ENCODE data around the gene TOMM6.

TOMM6 gene

DNA sequence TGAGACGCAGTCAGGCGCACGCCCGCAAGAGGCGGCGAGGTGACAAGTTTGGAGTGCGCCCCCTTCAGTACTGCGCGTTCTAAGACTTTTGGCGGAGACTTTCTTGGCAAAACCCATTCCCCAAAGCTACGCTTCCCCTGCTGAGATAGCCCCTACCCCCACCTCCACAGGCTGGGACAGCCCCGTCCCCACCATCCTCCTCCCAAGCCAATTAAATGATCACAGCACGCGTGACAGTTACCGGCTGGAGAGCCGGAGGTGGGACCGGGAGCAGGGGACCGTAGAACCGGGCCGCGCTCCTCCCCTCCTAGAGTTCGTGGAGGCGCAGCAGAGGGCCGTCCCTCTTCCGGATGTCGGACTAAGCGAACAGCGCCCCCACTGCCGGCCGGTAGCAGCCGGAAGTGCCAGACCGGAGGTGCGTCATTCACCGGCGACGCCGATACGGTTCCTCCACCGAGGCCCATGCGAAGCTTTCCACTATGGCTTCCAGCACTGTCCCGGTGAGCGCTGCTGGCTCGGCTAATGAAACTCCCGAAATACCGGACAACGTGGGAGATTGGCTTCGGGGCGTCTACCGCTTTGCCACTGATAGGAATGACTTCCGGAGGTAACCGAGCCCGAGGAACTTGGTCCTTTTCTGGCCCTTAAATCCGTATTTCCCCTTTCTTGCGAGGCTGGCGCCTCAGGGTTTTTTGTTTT is at the start of gene TOMM6:
TSS of gene TOMM6 (plus strand) at position 476 of the 699 bp plus-strand sequence. CDS start at position 480, 4 bp downstream.
- DNase-seq: peak; percentile 93

DNA sequence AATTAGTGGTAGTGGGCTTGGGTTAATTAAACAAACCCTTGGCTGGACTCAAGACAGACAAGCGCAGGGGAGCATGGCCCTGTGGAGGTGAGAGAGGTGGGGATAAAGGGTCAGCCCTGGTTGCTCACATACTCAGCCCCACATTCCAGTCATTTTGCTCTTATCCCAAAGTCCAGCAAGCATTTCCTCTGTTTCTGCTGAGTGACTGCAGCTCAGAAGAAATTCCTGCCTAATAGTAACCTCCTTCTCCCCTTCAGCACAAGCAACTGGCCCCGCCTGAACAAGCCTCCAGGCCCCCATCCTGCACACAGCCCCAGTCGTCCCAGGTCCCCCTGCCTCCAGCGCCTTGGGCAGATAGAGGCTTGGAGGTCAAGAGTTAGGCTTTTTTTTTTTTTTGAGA is 48.5 kb upstream of the TOMM6 start:
- DNase-seq: no peak

DNA sequence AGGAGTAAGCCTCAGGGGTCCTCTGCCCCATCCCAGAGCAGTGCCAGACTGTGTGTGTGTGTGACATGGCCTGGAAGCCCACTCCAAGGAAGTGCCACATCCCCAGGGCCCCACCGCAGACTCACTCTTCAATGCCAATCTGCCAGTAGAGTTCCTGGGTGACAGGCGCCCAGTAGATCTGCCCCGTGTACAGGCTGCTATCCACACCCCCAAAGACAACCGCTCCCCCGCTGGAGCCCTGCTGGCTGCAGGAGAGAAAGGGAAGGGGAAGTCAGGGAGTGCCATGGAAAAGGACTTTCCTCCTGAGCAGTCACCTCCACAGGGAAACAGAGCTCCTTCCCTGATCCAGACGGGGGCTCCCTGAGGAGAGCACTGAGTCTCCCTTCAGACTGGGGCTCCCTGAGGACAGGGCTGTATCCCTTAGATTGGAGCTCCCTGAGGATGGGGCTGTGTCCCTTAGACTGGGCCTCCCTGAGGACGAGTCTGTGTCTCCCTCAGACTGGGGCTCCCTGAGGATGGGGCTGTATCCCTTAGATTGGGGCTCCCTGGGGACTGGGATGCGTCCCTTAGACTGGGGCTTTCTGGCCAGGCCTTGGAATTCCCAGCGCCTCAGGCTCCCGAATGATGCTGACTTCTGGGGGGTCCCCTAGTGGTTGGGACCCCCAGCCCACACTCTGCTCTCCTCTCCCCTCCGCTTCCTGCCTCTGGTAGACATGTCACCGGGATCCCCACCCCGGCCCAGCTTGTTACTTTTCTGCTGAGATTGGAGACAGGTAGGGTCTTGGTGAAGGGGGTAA is 46.9 kb upstream of the TOMM6 start:
- DNase-seq: no peak

DNA sequence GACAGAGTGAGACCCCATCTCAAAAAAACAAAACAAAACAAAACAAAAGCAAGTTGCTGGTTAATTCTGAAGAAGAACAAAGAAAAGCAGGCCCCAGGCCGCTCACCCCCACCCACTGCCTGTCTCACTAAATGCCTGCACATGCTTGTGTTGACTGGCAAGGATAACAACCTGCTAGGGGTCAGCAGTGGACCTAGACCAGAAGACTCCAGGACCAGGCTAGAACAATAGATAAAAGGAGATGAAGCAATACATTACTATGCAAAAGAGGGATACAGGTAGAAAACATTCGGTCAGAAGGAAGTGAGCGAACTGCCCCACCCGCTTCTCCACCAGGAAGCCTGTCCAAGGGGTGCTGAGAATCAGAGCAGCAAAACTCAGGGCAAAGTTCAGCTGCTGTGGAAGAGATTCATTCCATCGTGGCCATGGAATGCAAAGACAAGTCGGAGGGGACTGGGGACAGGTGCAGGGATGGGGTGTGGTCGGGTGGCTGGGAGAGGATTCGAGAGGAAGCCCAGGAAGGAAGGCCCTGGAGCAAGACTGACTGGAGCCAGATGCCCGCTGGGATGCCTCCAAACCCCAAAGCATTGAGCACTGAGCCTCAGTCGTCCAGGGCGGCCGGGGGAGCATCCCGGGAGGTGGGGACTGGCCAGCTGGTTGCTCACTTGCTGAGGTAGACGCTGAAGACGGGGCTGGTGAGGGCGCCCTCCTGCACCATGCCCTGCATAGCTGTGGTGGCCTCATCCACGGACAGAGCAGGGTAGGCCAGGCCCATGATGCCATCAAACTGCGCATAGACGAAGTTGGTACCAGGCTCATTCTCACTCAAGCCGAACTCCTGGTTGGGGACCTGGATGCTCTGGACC is 45.6 kb upstream of the TOMM6 start:
- DNase-seq: no peak

DNA sequence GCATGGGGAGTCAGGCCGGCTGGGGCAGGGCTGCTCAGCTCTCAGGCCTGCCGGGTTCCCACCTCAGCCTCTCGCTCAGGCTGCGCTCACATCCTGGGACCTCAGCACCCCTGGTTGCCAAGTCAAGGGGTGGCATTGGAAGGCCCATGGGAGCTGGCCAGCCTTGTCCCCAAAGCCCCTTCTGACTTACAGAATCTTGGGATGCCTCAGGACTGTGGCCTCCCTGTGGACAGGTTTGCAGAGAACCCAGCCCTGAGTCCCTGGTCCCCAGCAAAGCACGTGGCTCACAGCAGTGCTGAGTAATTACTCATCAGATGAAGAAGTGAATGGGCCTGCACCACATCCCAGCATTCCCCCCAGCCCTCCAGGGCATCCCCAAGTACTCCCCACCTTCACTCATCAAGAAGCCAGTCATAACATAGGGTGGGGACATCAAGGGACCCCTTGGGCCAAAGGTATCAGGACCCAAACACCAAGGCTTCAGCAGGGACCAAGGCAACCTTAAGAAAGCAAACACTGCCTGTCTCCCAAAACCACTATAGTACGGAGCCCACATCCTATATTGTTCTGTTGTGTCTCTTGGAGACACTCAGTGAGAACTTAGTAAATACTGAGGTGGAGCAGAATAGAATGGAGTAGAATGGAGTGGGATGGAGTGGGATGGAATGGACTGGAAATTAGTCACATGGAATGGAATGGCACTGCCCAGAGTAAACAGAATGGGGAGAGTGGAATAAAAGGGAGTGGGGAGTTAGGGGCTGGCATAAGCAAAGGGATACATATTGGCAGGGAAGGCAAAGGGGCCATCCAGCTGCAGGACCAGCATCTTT is 43.9 kb upstream of the TOMM6 start:
- DNase-seq: no peak

DNA sequence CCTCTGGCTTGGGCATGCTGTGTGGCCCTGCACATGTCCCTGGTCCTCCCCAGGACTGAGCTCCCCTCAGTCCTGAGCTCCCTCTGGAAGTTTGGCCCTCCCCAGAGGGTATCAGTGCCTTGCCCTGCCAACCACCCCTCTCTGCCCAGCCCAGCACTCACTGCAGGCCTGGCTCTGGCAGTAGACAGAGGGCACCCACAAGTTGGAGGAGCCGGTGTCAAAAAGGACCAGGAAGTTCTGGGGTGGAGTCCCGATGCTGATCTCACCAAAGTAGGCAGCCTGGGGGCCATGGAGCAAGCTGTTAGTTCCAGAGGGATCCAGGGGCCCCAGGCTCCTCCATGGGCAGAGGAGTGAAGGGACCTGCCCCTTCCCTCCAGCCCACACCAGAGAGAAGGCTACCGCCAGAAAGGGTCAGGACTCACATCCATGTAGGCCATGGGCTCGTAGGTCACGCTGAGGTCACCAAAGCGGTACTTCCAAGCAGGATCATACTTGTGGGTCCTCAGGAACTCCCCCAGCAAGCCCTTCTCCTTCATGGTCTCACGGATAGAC is 43.2 kb upstream of the TOMM6 start:
- DNase-seq: no peak

DNA sequence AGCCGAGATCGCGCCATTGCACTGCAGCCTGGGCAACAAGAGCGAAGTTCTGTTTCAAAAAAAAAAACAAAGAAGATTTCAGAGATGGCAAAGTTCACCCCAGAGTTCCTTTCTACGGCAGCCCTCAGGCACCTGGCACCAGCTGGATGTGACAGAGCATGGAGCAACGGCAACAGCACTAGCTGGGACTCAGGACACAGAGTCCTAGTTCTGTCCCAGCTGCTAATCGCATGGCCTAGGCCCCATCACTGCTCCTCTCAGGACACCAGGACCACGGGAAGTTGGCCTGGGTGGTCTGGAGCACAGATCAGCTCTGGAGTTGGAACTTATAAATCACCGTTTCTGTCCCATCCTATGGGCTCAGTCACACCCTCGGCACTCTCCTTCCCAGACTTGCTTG is 41.4 kb upstream of the TOMM6 start:
- DNase-seq: no peak

DNA sequence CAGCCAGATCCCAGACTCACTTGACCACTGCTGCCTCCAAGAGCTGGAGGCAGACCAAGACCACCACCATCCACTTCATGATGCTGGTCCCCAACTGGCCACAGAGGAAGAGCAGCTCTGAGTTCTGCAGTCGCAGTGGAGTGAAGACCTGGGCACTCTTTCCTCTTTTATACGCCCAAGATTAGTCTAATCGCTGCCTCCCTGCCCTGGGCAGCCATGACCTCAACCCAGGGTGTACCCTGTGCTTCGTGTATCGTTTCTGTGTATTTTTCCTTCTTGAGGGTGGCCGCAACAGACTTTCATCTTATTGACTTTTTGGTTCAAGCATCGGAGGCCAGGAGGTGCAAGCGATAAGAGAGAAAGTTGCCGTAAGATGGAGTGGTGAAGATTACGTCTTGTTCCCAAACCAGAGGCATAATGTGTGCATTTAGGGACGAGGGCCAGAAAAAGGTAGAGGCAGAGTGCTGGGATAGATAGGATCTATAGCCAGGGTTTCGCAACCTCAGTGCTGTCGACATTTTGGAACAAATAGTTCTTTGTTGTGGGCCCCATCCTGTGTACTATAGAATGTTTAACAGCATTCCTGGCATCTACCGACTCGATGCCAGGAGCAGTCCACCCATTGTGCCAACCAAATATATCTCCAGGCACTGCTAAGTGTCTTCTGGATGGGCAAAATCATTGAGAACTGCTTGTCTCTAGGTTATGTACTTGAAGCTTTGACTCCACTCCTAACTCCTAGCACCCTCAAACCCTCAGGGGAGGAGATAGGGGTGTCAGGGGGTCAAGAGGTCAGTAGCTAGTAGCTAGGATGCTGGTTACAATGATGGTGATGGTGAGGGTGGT is 40.0 kb upstream of the TOMM6 start, which contains the start of gene PGC:
TSS of gene PGC (minus strand) at position 142 of the 846 bp plus-strand sequence. CDS start at position 79, 63 bp downstream.
- no peak for DNase-seq

DNA sequence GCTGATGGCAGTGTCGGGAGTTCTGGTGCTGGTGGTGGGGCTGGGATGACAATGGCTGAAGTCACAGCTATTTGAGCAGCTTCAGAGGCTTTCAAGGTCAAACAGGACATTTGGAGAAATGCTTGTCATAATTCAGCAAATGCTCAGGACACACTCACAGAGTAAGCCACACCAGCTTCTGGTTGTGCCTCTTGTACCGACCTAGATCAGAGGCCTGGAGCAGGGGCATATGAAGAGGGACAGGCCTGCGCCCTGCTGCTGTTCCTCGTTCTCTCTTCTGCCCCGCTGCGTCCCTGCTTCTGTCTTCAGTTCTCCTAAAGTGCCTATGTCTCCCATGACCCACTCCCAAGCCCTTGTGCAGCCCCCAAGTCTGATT is 39.4 kb upstream of the TOMM6 start:
- DNase-seq: no peak

DNA sequence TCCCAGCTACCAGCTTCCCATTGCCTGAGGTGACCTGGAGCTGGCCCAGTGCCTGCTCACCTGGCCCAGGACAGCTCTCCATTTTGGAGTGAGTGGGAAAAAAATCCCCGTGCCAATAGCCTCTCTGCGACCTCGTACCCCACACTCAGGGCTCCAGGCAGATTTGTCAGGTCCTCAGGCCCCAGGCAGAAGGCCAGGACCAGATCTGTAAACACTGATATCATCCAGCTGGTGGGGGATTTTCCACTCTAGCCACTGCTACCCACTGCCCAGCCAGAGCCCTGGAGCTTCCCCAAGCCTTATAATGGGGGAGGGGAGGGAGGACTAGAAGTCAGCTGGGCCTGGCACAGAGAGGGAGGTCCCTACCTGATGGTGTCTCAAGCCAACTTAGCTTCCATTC is 39.0 kb upstream of the TOMM6 start:
- DNase-seq: no peak

DNA sequence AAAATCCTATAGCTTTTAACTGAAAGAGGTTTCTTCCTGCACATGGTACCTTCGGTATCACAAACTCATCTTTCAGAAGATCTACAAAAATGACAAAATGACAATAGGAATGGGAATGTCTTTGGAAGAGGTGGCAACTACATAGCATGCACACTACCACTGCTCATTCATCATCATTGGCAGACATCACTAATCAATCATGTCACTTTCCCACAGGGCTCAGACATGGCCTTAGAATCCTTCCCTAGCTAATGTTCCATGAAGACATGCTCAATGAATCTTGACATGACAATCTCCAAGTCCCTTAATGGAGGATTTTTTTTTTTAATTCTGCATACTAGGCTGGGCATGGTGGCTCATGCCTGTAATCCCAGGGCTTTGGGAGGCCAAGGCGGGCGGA is 37.1 kb upstream of the TOMM6 start:
- no peak for DNase-seq

DNA sequence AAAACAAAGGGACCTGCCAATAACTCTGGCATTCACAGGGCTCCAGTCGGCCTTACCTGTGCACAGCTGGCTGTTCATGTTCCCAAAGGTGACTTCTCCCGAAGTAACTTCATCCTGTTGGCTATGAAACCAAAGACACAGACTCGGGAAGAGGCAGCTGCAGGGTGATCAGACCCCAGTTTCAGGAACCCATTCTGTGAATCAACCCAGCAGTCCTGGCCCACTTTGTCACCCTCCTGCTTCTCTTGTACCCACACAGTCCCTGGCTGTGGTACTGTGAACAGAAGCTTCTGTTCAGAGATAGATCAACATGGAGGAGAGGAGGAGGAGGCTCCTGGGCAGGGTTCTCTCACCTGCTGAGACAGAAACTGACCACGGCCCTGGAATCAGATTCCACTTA is 31.6 kb upstream of the TOMM6 start:
- DNase-seq: no peak

DNA sequence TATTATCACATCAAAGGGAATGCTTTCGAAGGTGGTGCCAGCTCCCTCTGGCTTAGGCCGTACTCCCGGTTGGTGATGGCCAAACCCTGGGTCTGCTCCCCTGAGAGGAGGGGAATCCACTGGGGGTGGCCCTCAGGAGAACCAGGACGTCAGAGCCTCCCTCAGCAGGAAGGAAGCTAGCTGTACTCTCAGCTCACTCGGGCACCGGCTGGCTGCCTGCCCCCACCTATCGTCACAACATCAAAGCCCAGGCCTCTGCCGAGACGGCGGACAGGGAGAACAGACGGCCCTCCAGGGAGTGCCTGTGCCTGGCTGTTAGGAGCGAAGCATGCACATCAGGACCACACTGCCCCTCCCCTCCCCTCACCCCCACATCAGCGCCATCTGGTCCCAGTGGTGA is 31.1 kb upstream of the TOMM6 start:
- no peak for DNase-seq

DNA sequence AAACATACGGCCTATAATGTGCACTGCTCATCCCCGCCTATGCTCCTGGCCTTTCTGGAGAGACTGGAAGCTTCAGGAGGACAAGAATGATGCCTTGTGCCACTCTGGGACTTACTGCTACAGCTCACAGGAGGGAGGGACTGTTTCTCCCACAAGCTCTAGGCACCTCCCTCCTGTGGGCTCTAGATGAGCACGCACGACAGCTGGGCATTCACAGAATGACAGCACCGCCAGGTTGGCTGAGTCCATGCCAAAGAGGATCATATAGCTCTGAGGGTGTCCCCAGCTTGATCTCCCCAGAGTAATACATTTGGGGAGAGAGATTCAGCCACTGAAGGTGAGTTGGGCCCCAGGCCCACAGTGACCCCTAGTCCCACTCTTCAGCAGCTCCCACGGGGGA is 30.2 kb upstream of the TOMM6 start:
- no peak for DNase-seq

DNA sequence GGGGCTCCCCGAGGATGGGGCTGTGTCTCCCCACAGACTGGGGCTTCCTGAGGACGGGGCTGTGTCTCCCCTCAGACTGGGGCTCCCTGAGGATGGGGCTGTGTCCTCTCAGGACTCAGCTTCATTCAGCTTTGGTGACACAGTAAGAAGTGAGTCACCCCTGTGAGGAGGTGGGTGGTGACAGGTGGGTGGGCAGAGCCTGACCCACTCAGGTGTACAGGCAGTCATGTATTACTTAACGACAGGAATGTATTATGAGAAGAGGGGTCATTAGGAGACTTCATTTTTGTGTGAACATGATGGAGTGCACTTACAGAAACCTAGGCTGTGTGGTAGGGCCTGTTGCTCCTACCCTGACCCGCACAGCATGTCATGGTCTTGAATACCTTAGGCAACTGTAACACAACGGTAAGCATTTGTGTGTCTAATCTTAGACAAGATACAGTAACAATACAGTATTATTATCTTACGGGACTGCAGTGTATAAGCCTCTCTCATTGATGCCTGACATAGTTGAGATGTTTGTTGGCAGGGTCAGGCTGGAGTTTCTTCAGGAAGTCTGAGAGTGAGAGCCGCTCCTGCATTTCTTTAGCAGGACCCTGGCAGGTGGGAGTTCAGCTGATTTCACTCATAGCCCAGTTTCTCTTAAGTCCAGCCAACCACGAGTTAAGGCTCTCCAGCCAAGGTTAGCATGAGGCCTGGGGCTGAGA is 29.4 kb upstream of the TOMM6 start:
- no peak for DNase-seq

DNA sequence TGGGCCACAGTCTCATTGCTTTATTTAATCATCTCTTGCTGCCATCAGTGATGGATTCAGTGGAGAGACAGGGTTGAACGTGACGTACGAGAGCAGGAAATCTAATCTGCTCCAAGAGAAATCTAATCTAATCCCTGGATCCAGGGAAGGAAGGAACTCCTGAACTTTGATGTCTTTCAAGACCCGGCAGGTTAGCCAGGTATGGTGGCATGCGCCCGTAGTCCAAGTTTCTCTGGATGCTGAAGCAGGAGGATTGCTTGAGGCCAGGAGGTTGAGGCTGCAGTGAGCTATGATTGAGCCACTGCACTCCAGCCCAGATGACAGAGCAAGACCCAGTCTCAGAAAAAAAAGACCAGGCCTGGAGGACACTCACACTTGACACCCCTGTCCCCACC is 28.9 kb upstream of the TOMM6 start:
- DNase-seq: no peak

DNA sequence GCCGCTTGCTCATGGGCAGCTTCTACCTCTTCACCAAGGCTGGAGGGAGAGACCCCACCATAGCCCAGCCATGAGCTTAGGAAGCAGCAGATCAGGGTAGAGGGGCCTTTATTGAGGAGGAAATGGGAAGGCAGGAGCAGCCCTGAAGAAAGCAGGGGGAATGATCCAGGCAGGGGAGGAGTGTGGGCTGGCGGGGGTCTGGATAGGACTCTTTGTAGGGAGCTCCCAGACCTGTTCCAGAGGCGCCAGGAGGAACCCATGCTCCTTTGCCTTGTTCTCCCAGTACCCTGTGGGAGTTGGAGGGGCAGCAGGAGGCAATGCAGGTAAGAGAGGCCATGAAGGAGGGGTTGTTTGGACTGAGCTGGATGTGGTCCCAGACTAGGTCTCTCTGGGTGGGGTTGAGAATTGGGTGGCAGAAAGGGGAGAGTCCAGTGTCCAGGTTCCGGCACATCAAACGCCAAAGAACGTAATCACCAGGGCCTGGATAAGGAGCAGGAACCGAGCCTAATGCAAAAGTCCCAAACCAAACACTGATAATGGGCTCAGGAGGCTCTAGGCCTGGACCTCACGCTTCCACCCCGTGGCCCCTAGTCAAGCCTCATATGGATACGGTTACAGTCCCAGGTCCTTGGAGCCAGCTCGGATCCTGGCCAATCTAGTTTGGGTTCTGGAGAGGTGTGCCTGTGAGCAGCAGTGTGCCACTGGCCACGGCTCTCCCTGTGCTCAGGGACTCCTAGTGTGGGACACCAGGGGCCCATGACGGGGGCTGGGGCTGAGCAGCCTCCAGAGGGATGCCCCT is 28.2 kb upstream of the TOMM6 start:
- DNase-seq: no peak

DNA sequence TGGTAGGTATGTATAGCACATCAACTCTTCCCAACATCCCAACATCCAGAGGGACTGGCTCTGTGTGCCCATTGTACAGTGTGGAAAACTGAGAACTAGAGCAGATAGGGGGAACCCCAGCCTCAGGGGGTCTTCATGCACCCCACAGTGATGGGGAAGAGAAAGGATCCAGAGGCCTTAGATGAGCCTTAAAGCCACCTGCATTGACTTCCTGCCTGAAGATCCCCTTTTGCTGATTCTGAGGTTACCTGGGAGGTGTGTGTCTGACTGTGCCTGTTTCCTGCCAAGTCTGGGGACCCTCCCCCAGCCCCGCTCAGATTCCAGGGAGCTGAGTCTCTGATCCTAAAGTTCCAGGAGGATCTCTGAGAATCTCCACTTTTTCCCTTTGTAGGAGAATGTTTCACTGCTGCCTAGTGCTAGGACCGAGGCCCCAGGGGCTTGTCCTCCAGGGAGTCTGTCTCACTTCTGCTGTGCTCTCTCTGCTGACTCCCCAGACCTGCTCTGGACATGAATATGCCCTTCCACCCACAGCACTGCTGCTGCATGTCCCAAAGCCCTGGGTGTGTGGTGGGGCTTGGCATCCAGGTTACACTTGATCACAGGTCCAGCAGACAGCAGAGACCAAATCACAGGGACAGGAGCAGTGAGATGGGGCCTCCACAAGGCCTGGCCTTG is 27.5 kb upstream of the TOMM6 start:
- DNase-seq: no peak

DNA sequence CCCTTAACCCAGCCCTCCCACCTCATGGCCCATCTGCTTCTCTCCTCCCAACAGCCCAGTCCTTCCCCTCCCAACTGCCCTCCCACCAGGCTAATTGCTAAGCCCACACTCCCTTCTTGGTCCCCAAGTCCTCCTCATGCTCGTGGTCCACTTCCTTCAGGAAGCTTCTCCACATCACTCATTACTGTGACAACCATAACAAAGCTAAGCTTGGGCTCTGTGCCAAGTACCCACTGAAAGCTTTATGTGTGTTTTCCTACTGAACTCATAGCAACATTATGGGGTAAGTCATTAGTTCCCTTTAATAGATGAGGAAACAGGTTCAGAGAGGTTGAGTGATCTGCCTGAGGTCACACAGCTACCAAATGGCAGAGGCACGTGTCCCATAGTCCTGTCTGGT is 24.0 kb upstream of the TOMM6 start:
- DNase-seq: no peak

All from stimulated activated CD4-positive, alpha-beta T cell treated with anti-CD3 and anti-CD28 coated beads, Interleukin-12 subunit alpha, Interleukin-12 subunit beta, amount 100 ng/mL, for 4 hours (primary cell).